H1 (cell line): Measurements from ENCODE around the gene EWSR1. TPM values are rescaled to one million over a fixed set of nuclear protein-coding genes. Genes with fewer than 3 reads are reported as not detected.

Experiments used
- CTCF ChIA-PET: fragments of 300-600 bp; sonication (Branson Sonifier 250); formaldehyde crosslinking; loops from one replicate; lab custom pipeline; 2021; ENCODE audit not compliant: partially characterized antibody; lab: Charles Lee
- POLR2A ChIA-PET: fragments of 300-600 bp; sonication (Branson Sonifier 250); formaldehyde crosslinking; loops from one replicate; lab custom pipeline; 2021; ENCODE audit warnings: inconsistent platforms; ENCODE audit not compliant: partially characterized antibody; lab: Charles Lee
- DNase-seq, 2 experiments: peaks; one replicate each; pipeline versions ENCODE4 v3.0.0 to v3.0.0-alpha.2; 2010 to 2022; ENCODE audit warnings: low spot score in 2 of 2, low read depth in 1 of 2, mixed read lengths in 1 of 2
- FAIRE-seq: peaks from 2 replicates; lab custom pipeline; 2011; peaks lifted over from hg19 to GRCh38; lab: Jason Lieb, UNC
- H2AFZ ChIP-seq: 2 replicates; pipeline ENCODE4 v1.8.1; 2012; ENCODE audit warnings: low read length, inconsistent platforms
- H2AK5ac ChIP-seq: 2 replicates; pipeline ENCODE4 v1.6.1; 2013; ENCODE audit warnings: low read depth, low read length
- H2BK120ac ChIP-seq: replicated peaks from 2 replicates; pipeline ENCODE3; 2013; ENCODE audit warnings: low read depth, low read length, inconsistent platforms
- H2BK12ac ChIP-seq: 2 replicates; pipeline ENCODE4 v1.6.1; 2013; ENCODE audit warnings: low read depth, low read length
- H2BK15ac ChIP-seq: 2 replicates; pipeline ENCODE4 v1.6.1; 2013; ENCODE audit warnings: low read length
- H2BK20ac ChIP-seq: 2 replicates; pipeline ENCODE4 v1.6.1; 2013; ENCODE audit warnings: low read length
- H2BK5ac ChIP-seq: 2 replicates; pipeline ENCODE4 v1.6.1; 2013; ENCODE audit warnings: low read depth, low read length
- H3K14ac ChIP-seq: 2 replicates; pipeline ENCODE4 v1.6.1; 2013; ENCODE audit warnings: inconsistent platforms; ENCODE audit not compliant: insufficient read length
- H3K18ac ChIP-seq: 2 replicates; pipeline ENCODE4 v1.6.1; 2013; ENCODE audit warnings: low read length; ENCODE audit errors: extremely low read depth
- H3K23ac ChIP-seq: 2 replicates; pipeline ENCODE4 v1.6.1; 2013; ENCODE audit warnings: inconsistent platforms; ENCODE audit not compliant: insufficient read length
- H3K23me2 ChIP-seq: 2 replicates; pipeline ENCODE4 v1.6.1; 2013; ENCODE audit warnings: low read depth, low read length
- H3K27ac ChIP-seq: 2 replicates; pipeline ENCODE4 v1.6.1; 2011; ENCODE audit warnings: low read depth, low read length, inconsistent platforms
- H3K27me3 ChIP-seq, 4 experiments: replicated peaks in 1 of 4; 1 replicate in 1 of 4; 2 replicates in 3 of 4; pipeline versions ENCODE4 v1.6.1 to v1.8.1; 2011 to 2013; ENCODE audit warnings: low read length in 3 of 4, mild to moderate bottlenecking in 3 of 4, inconsistent platforms in 2 of 4, mixed read lengths in 2 of 4, moderate library complexity in 1 of 4; ENCODE audit not compliant: control insufficient read depth in 3 of 4, insufficient read depth in 3 of 4; ENCODE audit errors: extremely low read depth in 1 of 4
- H3K36me3 ChIP-seq, 4 experiments: 2 replicates each; pipeline versions ENCODE4 v1.6.1 to v1.8.1; 2011 to 2013; ENCODE audit warnings: mild to moderate bottlenecking in 4 of 4, low read length in 3 of 4, moderate library complexity in 2 of 4, control low read depth in 1 of 4, inconsistent platforms in 1 of 4; ENCODE audit not compliant: insufficient read depth in 4 of 4, control insufficient read depth in 2 of 4
- H3K4ac ChIP-seq: replicated peaks from 2 replicates; pipeline ENCODE3; 2013; ENCODE audit warnings: low read length, low read depth, mixed read lengths, inconsistent platforms; ENCODE audit not compliant: insufficient read length
- H3K4me1 ChIP-seq, 4 experiments: replicated peaks in 1 of 4; 1 replicate in 1 of 4; 2 replicates in 3 of 4; pipeline versions ENCODE4 v1.6.1 to v1.8.1; 2011 to 2013; ENCODE audit warnings: low read length in 3 of 4, inconsistent platforms in 2 of 4, mixed read lengths in 1 of 4; ENCODE audit not compliant: insufficient read depth in 4 of 4, control insufficient read depth in 3 of 4
- H3K4me2 ChIP-seq, 2 experiments: 2 replicates each; pipeline versions ENCODE4 v1.6.1 to v1.8.1; 2011 to 2013; ENCODE audit warnings: low read depth in 2 of 2, low read length in 2 of 2, control low read depth in 1 of 2, inconsistent platforms in 1 of 2, mild to moderate bottlenecking in 1 of 2; ENCODE audit not compliant: insufficient read depth in 1 of 2
- H3K4me3 ChIP-seq, 4 experiments: fragments of 200-600, 300-600 bp in 1 of 4; sonication (generic), shearing (Covaris generic), sonication (Bioruptor Twin) in 1 of 4; 2 replicates each; pipeline versions ENCODE4 v1.5.1 to v1.8.1; 2011 to 2016; ENCODE audit warnings: low read length in 4 of 4, low read depth in 3 of 4, control low read depth in 2 of 4, inconsistent platforms in 2 of 4, mild to moderate bottlenecking in 2 of 4, mixed read lengths in 1 of 4, moderate library complexity in 1 of 4; ENCODE audit not compliant: insufficient read depth in 2 of 4; ENCODE audit errors: extremely low read depth in 1 of 4
- H3K56ac ChIP-seq: replicated peaks from 2 replicates; pipeline ENCODE3; 2013; ENCODE audit warnings: low read depth, mild to moderate bottlenecking, mixed read lengths, low read length, inconsistent platforms; ENCODE audit not compliant: insufficient read length
- H3K79me1 ChIP-seq: 2 replicates; pipeline ENCODE4 v1.6.1; 2013; ENCODE audit warnings: low read depth, low read length, control low read depth
- H3K79me2 ChIP-seq, 2 experiments: 2 replicates each; pipeline versions ENCODE4 v1.6.1 to v1.8.1; 2012 to 2013; ENCODE audit warnings: low read length in 2 of 2, mild to moderate bottlenecking in 2 of 2, inconsistent platforms in 1 of 2; ENCODE audit not compliant: insufficient read depth in 2 of 2, control insufficient read depth in 1 of 2
- H3K9ac ChIP-seq, 4 experiments: replicated peaks in 1 of 4; 1 replicate in 1 of 4; 2 replicates in 3 of 4; pipeline versions ENCODE4 v1.6.1 to v1.8.1; 2011 to 2013; ENCODE audit warnings: low read depth in 3 of 4, low read length in 3 of 4, control low read depth in 2 of 4, mild to moderate bottlenecking in 2 of 4, moderate library complexity in 2 of 4, inconsistent platforms in 1 of 4; ENCODE audit errors: extremely low read depth in 1 of 4
- H3K9me3 ChIP-seq, 2 experiments: 2 replicates each; pipeline versions ENCODE4 v1.6.1 to v1.8.1; 2012 to 2013; ENCODE audit warnings: mild to moderate bottlenecking in 2 of 2, moderate library complexity in 2 of 2, control low read depth in 1 of 2, inconsistent platforms in 1 of 2, low read depth in 1 of 2, low read length in 1 of 2, mixed read lengths in 1 of 2; ENCODE audit not compliant: insufficient read depth in 2 of 2
- H4K20me1 ChIP-seq, 2 experiments: replicated peaks in 1 of 2; 2 replicates each; pipeline versions ENCODE3 to v1.8.1; 2011 to 2013; ENCODE audit warnings: inconsistent platforms in 2 of 2, low read length in 2 of 2, mild to moderate bottlenecking in 1 of 2; ENCODE audit not compliant: insufficient read depth in 2 of 2, control insufficient read depth in 1 of 2
- H4K5ac ChIP-seq: 2 replicates; pipeline ENCODE4 v1.6.1; 2013; ENCODE audit warnings: low read length, low read depth, mixed read lengths, inconsistent platforms; ENCODE audit not compliant: insufficient read length
- H4K8ac ChIP-seq: 2 replicates; pipeline ENCODE4 v1.8.0; 2013; ENCODE audit warnings: mild to moderate bottlenecking, moderate library complexity, low read length, inconsistent platforms; ENCODE audit not compliant: insufficient read depth; ENCODE audit errors: extremely low read depth
- H4K91ac ChIP-seq: replicated peaks from 2 replicates; pipeline ENCODE3; 2013; ENCODE audit warnings: low read length, mixed read lengths, inconsistent platforms; ENCODE audit not compliant: insufficient read length
- FOSL1 ChIP-seq: IDR thresholded peaks from 2 replicates; pipeline ENCODE4 v1.6.1; 2011; ENCODE audit warnings: mild to moderate bottlenecking, low read depth, low read length, moderate library complexity; ENCODE audit not compliant: insufficient read depth
- POLR2AphosphoS5 ChIP-seq: IDR thresholded peaks from 2 replicates; pipeline ENCODE4 v1.6.1; 2011; ENCODE audit warnings: low read depth, low read length
- RBBP5 ChIP-seq: IDR thresholded peaks from 2 replicates; pipeline ENCODE4 v1.7.1; 2012; ENCODE audit warnings: low read depth, mild to moderate bottlenecking, inconsistent platforms, low read length, moderate library complexity, borderline replicate concordance
- WGBS, 2 experiments: shearing (Covaris generic) in 1 of 2; methylation state at CpG; one replicate each; pipeline versions ENCODE4 v1.1.6 to v1.1.7; 2013 to 2015; ENCODE audit warnings: low lambda C conversion rate in 2 of 2, mixed read lengths in 2 of 2, inconsistent platforms in 1 of 2, low coverage in 1 of 2, missing lambda C conversion rate in 1 of 2; ENCODE audit not compliant: insufficient replicate concordance in 2 of 2, insufficient coverage in 1 of 2, insufficient read length in 1 of 2; ENCODE audit errors: extremely low coverage in 1 of 2, missing lambda C conversion rate in 1 of 2; 5-methylcytosine and 5-hydroxymethylcytosine counted together
- polyA plus RNA-seq, 7 experiments: library from polyadenylated mRNA; depleted of rRNA in 3 of 7; stranded (reverse) in 5 of 7; unstranded in 2 of 7; fragments of >200 nt in 5 of 7; fragments of 200-250 nt in 2 of 7; gene quantifications; 1 replicate in 5 of 7; 2 replicates in 1 of 7; 4 replicates in 1 of 7; pipeline versions ENCODE4 v1.2.1 to v1.2.3, GENCODE V29; 2011 to 2013; ENCODE audit warnings: missing spikeins in 2 of 7, mixed read lengths in 2 of 7
- total RNA-seq: library from RNA; stranded (reverse); fragmentation: NEBNext Ultra II Directional; extraction: Animal tissue kit (Norgen Biotek cat#: 25700); gene quantifications from 2 replicates; pipeline ENCODE4 v1.2.1, GENCODE V29; 2021

Gene EWSR1
- total and polyA plus RNA-seq, 2 of the 8 experiments (the other 6 are each of a cell fraction or from before 2014, with no cell fraction given): 387 to 930 TPM

GRCh38 chr22:29258407-29259252 lies 9.4 kb upstream of the EWSR1 start:
- peak overlapping the region; percentile 47 for H4K91ac ChIP-seq
- no peak overlapping the region for H3K4me2 ChIP-seq
- no peak overlapping the region for H2AK5ac ChIP-seq
- no peak overlapping the region for H3K14ac ChIP-seq
- H3K4me3 ChIP-seq: no peak overlapping the region
- no peak overlapping the region for H3K56ac ChIP-seq
- H3K23ac ChIP-seq: no peak overlapping the region
- no peak overlapping the region for H4K5ac ChIP-seq
- H3K9me3 ChIP-seq: no peaks in the 10 kb centered on the region
- no peak for FAIRE-seq
- H3K18ac ChIP-seq: no peak overlapping the region
- no peak overlapping the region for H3K9ac ChIP-seq
- peaks cover 3% of the 10 kb centered on the region; the same call in 1 of the 2 replicates for H3K79me1 ChIP-seq
- no peak overlapping the region for H2BK120ac ChIP-seq
- no peaks in the 10 kb centered on the region for H3K27me3 ChIP-seq
- H3K4ac ChIP-seq: peak overlapping the region; percentile 7
- 0 out of 2 replicates have a peak overlapping the region, but pooled peaks have one; percentile 24 for H2BK5ac ChIP-seq
- no peak overlapping the region for H2BK15ac ChIP-seq
- H3K79me2 ChIP-seq: no peaks in the 10 kb centered on the region
- no peak for DNase-seq
- no peaks in the 10 kb centered on the region for H3K23me2 ChIP-seq
- peak overlapping the region; percentile 60; the same call in 1 of the 2 replicates for H4K8ac ChIP-seq
- H3K27ac ChIP-seq: no peak overlapping the region
- peaks cover 0 to 14% (median 3%) of the 10 kb centered on the region in 4 experiments; a peak in 6 of 8 replicates for H3K36me3 ChIP-seq
- no peak overlapping the region for H2AFZ ChIP-seq
- H2BK12ac ChIP-seq: no peak overlapping the region
- POLR2A ChIA-PET: interaction anchor here (0.6 to 8.6 kb wide), 14 partner anchors 11 to 59 kb away, joined by 3 to 139 read pairs (median 4); partner anchors contain the start of genes EMID1, EWSR1 and RHBDD3
- 92% methylated on average over 17 of the region's 17 CpGs; no CpG with 5 or more reads in 1 of the 2 experiments for WGBS, 2 experiments
- H3K4me1 ChIP-seq: peaks cover 0 to 6% (median 0%) of the 10 kb centered on the region in 4 experiments; a peak in 2 of 7 replicates
- CTCF ChIA-PET: interaction anchor here (1.0 to 4.6 kb wide), 11 partner anchors 10 to 64 kb away, joined by 3 to 34 read pairs (median 3); partner anchors contain the start of gene EMID1
- no peak overlapping the region for H2BK20ac ChIP-seq
- peaks cover 3 to 19% of the 10 kb centered on the region in 2 experiments for H4K20me1 ChIP-seq
- TF ChIP-seq POLR2AphosphoS5 (0 out of 2 replicates have a peak, but pooled peaks have one; percentile 12), FOSL1 (no peak), RBBP5 (no peak)
